ENCODE results near the gene NCL. TPM values are rescaled to one million over a fixed set of nuclear protein-coding genes. Genes with fewer than 3 reads are reported as not detected.

The NCL gene
- total and polyA plus RNA-seq, 2 of the 13 experiments (the other 11 are each of a cell fraction or from before 2014, with no cell fraction given) = 105 to 779 TPM

GRCh38 chr2:231463698-231464575 is at the start of gene NCL (continued):
- peak; percentile 88; the same call in 1 of the 2 replicates for TF ChIP-seq RARG (CRISPR knock-in tag; IDR thresholded peaks at IDR 0.05; ENCODE audit: low read depth)
- no peak for TF ChIP-seq DNMT1 (CRISPR knock-in tag; IDR thresholded peaks at IDR 0.05)
- TF ChIP-seq SNAPC4 (CRISPR knock-in tag; IDR thresholded peaks at IDR 0.05) = peak; percentile 67
- peak; percentile 33; the same call in 1 of the 2 replicates for TF ChIP-seq NFE2 (CRISPR knock-in tag; IDR thresholded peaks at IDR 0.05)
- no peak; the same call in 1 of the 2 replicates for TF ChIP-seq NCOA5 (CRISPR knock-in tag; IDR thresholded peaks at IDR 0.05)
- TF ChIP-seq ATF2 (CRISPR knock-in tag; IDR thresholded peaks at IDR 0.05) = peak; percentile 40
- TF ChIP-seq MED1 (CRISPR knock-in tag; IDR thresholded peaks at IDR 0.05) = peak; percentile 44
- peak; percentile 19; the same call in 1 of the 2 replicates for TF ChIP-seq HOXA5 (CRISPR knock-in tag; IDR thresholded peaks at IDR 0.05)
- TF ChIP-seq ZBTB46 (CRISPR knock-in tag; IDR thresholded peaks at IDR 0.05; ENCODE audit: borderline replicate concordance) = peak; percentile 66
- no peak for TF ChIP-seq ZNF33A (CRISPR knock-in tag; IDR thresholded peaks at IDR 0.05; ENCODE audit: borderline replicate concordance)
- TF ChIP-seq ZNF280D (CRISPR knock-in tag; IDR thresholded peaks at IDR 0.05) = peak; percentile 73
- no peak; the same call in 1 of the 2 replicates for TF ChIP-seq ZBTB2 (CRISPR knock-in tag; IDR thresholded peaks at IDR 0.05; ENCODE audit: low read depth)
- peak; percentile 63; the same call in 1 of the 2 replicates for TF ChIP-seq ZNF598 (CRISPR knock-in tag; IDR thresholded peaks at IDR 0.05; ENCODE audit: borderline replicate concordance)
- 0 out of 2 replicates have a peak, but pooled peaks have one; percentile 23 for TF ChIP-seq ZNF629 (CRISPR knock-in tag; conservative IDR thresholded peaks at IDR 0.05)

Data from HepG2 (cell line).